AG20443 (cell line): Measurements from ENCODE around the gene TEPSIN.

Experiments used
- DNase-seq: peaks from one replicate; pipeline ENCODE4 v3.0.0; 2012; ENCODE audit warnings: low spot score, mixed read lengths

Gene TEPSIN

GRCh38 chr17:81249223-81250040 lies 10.6 kb upstream of the TEPSIN start:
- no peak for DNase-seq

GRCh38 chr17:81248649-81249048 lies 9.8 kb upstream of the TEPSIN start:
- DNase-seq = no peak

GRCh38 chr17:81247339-81247990 lies 8.6 kb upstream of the TEPSIN start:
- DNase-seq = no peak

- DNase-seq = no peak
Measured at GRCh38 chr17:81246679-81247338, 8.0 kb upstream of the TEPSIN start.

GRCh38 chr17:81246343-81246670 lies 7.5 kb upstream of the TEPSIN start:
- no peak for DNase-seq

GRCh38 chr17:81245665-81246342 lies 6.9 kb upstream of the TEPSIN start:
- no peak for DNase-seq

GRCh38 chr17:81245024-81245664 lies 6.3 kb upstream of the TEPSIN start:
- no peak for DNase-seq

GRCh38 chr17:81244358-81245023 lies 5.6 kb upstream of the TEPSIN start:
- DNase-seq = no peak

GRCh38 chr17:81243333-81243664 lies 4.4 kb upstream of the TEPSIN start:
- no peak for DNase-seq

GRCh38 chr17:81242421-81243332 lies 3.8 kb upstream of the TEPSIN start:
- DNase-seq = no peak

- peak; percentile 75 for DNase-seq
Measured at GRCh38 chr17:81241648-81242420, 3.0 kb upstream of the TEPSIN start.

- no peak for DNase-seq
Measured at GRCh38 chr17:81241203-81241602, 2.3 kb upstream of the TEPSIN start.

- no peak for DNase-seq
Measured at GRCh38 chr17:81240761-81241160, 1.9 kb upstream of the TEPSIN start.

GRCh38 chr17:81239714-81240555 lies 1.1 kb upstream of the TEPSIN start:
- peak; percentile 43 for DNase-seq

GRCh38 chr17:81238490-81238814 lies 403 bp downstream of the TEPSIN start:
- DNase-seq = no peak

GRCh38 chr17:81237591-81238489 lies 1.0 kb downstream of the TEPSIN start:
- no peak for DNase-seq

GRCh38 chr17:81236784-81237183 lies 2.1 kb downstream of the TEPSIN start:
- no peak for DNase-seq
